Esophagus squamous epithelium (tissue), 4 donors: ENCODE measurements around the gene CABCOCO1.

Experiments used
- CTCF ChIP-seq, 6 experiments: fragments of 450-650 bp in 4 of 6; fragments of 200-600 bp in 2 of 6; sonication (generic) in 2 of 6; IDR thresholded peaks; one replicate each; pipeline ENCODE4 v1.5.1; 2016 to 2019; ENCODE audit warnings: antibody characterized with exemption in 6 of 6, mild to moderate bottlenecking in 4 of 6, moderate library complexity in 4 of 6
- POLR2A ChIP-seq, 4 donors: fragments of 450-650 bp; IDR thresholded peaks; one replicate each; pipeline ENCODE4 v1.6.1; 2017; ENCODE audit warnings: antibody characterized with exemption in 4 of 4, mild to moderate bottlenecking in 4 of 4, moderate library complexity in 3 of 4

GRCh38 chr10:61753453-61753852 lies 90.7 kb downstream of the CABCOCO1 start:
- TF ChIP-seq CTCF (IDR thresholded peaks at IDR 0.05), result no peak
- no peak for TF ChIP-seq POLR2A (IDR thresholded peaks at IDR 0.05)
